SH-SY5Y (cell line): ENCODE measurements around the gene WHRN.

ENCODE experiments used
- GATA2 ChIP-seq: IDR thresholded peaks from 2 replicates; pipeline ENCODE4 v1.6.1; 2011; ENCODE audit warnings: mild to moderate bottlenecking, low read depth, low read length
- GATA3 ChIP-seq: IDR thresholded peaks from 2 replicates; pipeline ENCODE4 v1.6.1; 2011; ENCODE audit warnings: low read depth, mild to moderate bottlenecking, low read length, moderate library complexity

DNA sequence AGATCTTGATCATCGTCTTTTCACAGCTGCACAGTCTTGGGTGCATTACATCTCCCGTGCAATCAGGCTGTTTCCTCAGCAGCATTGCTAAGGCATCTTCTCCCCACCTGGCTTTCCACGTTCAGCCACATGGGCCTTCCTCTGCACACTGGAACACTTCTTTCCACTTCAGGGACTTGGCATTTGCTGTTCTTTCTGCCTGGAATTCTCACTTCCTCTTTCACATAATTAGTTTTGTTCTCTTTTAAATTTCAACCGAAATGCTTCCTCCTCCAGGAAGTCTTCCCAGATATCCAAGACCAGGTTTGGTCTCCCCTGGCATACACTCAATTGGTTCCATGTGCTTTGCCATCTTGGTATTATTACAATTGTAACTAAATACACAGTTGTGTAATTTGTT lies 43.8 kb downstream of the WHRN start:
- TF ChIP-seq GATA2: no peak
- no peak for TF ChIP-seq GATA3
